HepG2 (cell line): ENCODE results near the gene CISD1. TPM values are rescaled to one million over a fixed set of nuclear protein-coding genes. Genes with fewer than 3 reads are reported as not detected.

Source experiments
- ARNT2 ChIP-seq: sonication (generic); formaldehyde crosslinking; IDR thresholded peaks from 2 replicates; pipeline ENCODE4 v1.8.0; 2022; ENCODE audit warnings: mild to moderate bottlenecking, low read depth, missing genetic modification reagents, moderate library complexity
- CSRNP1 ChIP-seq: sonication (generic); formaldehyde crosslinking; IDR thresholded peaks from 2 replicates; pipeline ENCODE4 v1.8.1; 2023; ENCODE audit warnings: mild to moderate bottlenecking, missing genetic modification reagents
- ELF1 ChIP-seq: sonication (generic); formaldehyde crosslinking; IDR thresholded peaks from 2 replicates; pipeline ENCODE4 v1.4.0; 2020; ENCODE audit warnings: missing genetic modification reagents
- NONO ChIP-seq, 2 experiments: fragments of 450-650 bp in 1 of 2; sonication (generic) in 1 of 2; formaldehyde crosslinking in 1 of 2; IDR thresholded peaks in 1 of 2; conservative IDR thresholded peaks in 1 of 2; 2 replicates each; pipeline versions ENCODE4 v1.6.1 to v1.8.0; 2017 to 2022; ENCODE audit warnings: mild to moderate bottlenecking in 1 of 2, missing genetic modification reagents in 1 of 2, moderate library complexity in 1 of 2
- NR2C2 ChIP-seq: sonication (generic); formaldehyde crosslinking; IDR thresholded peaks from 2 replicates; pipeline ENCODE4 v1.4.0; 2020; ENCODE audit warnings: missing genetic modification reagents, mild to moderate bottlenecking, moderate library complexity, borderline replicate concordance
- POGZ ChIP-seq: sonication (generic); formaldehyde crosslinking; IDR thresholded peaks from 2 replicates; pipeline ENCODE4 v1.4.0; 2020; ENCODE audit warnings: mild to moderate bottlenecking, missing genetic modification reagents
- TFE3 ChIP-seq: IDR thresholded peaks from 2 replicates; pipeline ENCODE4 v1.6.1; 2016
- TSC22D2 ChIP-seq: sonication (generic); formaldehyde crosslinking; IDR thresholded peaks from 2 replicates; pipeline ENCODE4 v1.5.1; 2020; ENCODE audit warnings: missing genetic modification reagents, mild to moderate bottlenecking, borderline replicate concordance
- ZEB1 ChIP-seq: IDR thresholded peaks from 2 replicates; pipeline ENCODE4 v1.6.1; 2012; ENCODE audit warnings: mild to moderate bottlenecking, low read depth, inconsistent platforms; ENCODE audit not compliant: insufficient replicate concordance
- ZNF580 ChIP-seq: IDR thresholded peaks from 2 replicates; pipeline ENCODE4 v1.6.1; 2016; ENCODE audit warnings: low read depth, borderline replicate concordance
- ZNF780A ChIP-seq: sonication (generic); formaldehyde crosslinking; IDR thresholded peaks from 2 replicates; pipeline ENCODE4 v1.8.0; 2022; ENCODE audit warnings: mild to moderate bottlenecking, missing genetic modification reagents, moderate library complexity
- polyA plus RNA-seq, 8 experiments: library from polyadenylated mRNA; depleted of rRNA in 3 of 8; stranded (reverse) in 7 of 8; unstranded in 1 of 8; fragments of >200 nt; fragmentation: Illumina TruSeq in 4 of 8; extraction: Trizol in 4 of 8; gene quantifications; 2 replicates each; pipeline versions ENCODE4 v1.2.1 to v1.2.3, GENCODE V29; 2011 to 2016; ENCODE audit warnings: low read depth in 4 of 8, missing spikeins in 1 of 8, mixed read lengths in 1 of 8; ENCODE audit not compliant: insufficient read depth in 1 of 8
- total RNA-seq, 5 experiments: library from RNA; depleted of rRNA; stranded (reverse); fragments of >200 nt; fragmentation: Illumina TruSeq; extraction: Trizol; gene quantifications; 2 replicates each; pipeline ENCODE4 v1.2.3, GENCODE V29; 2016; ENCODE audit warnings: low read depth in 1 of 5
- TF ChIP-seq, protein P1 (sequence below): sonication (generic); formaldehyde crosslinking; IDR thresholded peaks from 2 replicates; pipeline ENCODE4 v1.4.0; 2020; ENCODE audit warnings: missing genetic modification reagents, borderline replicate concordance
- TF ChIP-seq, protein P2 (sequence below): IDR thresholded peaks from 2 replicates; pipeline ENCODE4 v1.6.1; 2016; ENCODE audit warnings: mild to moderate bottlenecking

Gene CISD1
- total and polyA plus RNA-seq, 2 of the 13 experiments (the other 11 are each of a cell fraction or from before 2014, with no cell fraction given) = 63.4 to 78.9 TPM

DNA sequence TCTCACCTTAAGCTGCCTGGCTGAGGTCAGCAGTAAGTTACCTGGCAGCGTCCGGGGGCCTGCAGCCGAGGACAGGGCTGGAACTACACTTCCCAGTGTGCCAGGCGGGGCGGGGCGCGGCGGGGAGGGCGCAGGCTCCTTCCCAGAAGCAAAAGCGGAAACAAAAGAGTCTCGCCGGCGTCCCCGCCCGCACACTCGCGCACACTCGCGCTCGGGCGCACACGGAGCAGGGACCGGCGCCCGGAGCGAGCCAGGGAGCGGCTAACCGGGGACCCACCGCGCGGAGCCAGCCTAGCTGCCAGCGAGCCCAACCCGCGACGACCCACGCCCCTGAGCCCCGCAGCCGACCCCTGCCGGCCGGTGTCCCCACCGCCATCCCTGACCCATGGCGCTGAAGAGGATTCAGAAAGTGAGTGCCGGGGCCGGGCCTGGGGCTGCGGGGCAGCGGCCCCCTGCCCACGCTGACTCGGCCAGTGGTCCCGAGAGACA is 65.9 kb downstream of the CISD1 start, which contains the start of gene UBE2D1 (continued):
- no peak for TF ChIP-seq NONO (IDR thresholded peaks at IDR 0.05)
- TF ChIP-seq NONO (CRISPR knock-in tag; conservative IDR thresholded peaks at IDR 0.05) = peak; percentile 45; the same call in 1 of the 2 replicates
- TF ChIP-seq ELF1 = peak; percentile 82
- TF ChIP-seq ZNF580 (CRISPR knock-in tag) = 0 out of 2 replicates have a peak, but pooled peaks have one; percentile 24
- peak; percentile 74; the same call in 1 of the 2 replicates for TF ChIP-seq NR2C2 (CRISPR knock-in tag)
- no peak for TF ChIP-seq TFE3
- peak; percentile 75; the same call in 1 of the 2 replicates for TF ChIP-seq ARNT2
- TF ChIP-seq, protein P1, sequence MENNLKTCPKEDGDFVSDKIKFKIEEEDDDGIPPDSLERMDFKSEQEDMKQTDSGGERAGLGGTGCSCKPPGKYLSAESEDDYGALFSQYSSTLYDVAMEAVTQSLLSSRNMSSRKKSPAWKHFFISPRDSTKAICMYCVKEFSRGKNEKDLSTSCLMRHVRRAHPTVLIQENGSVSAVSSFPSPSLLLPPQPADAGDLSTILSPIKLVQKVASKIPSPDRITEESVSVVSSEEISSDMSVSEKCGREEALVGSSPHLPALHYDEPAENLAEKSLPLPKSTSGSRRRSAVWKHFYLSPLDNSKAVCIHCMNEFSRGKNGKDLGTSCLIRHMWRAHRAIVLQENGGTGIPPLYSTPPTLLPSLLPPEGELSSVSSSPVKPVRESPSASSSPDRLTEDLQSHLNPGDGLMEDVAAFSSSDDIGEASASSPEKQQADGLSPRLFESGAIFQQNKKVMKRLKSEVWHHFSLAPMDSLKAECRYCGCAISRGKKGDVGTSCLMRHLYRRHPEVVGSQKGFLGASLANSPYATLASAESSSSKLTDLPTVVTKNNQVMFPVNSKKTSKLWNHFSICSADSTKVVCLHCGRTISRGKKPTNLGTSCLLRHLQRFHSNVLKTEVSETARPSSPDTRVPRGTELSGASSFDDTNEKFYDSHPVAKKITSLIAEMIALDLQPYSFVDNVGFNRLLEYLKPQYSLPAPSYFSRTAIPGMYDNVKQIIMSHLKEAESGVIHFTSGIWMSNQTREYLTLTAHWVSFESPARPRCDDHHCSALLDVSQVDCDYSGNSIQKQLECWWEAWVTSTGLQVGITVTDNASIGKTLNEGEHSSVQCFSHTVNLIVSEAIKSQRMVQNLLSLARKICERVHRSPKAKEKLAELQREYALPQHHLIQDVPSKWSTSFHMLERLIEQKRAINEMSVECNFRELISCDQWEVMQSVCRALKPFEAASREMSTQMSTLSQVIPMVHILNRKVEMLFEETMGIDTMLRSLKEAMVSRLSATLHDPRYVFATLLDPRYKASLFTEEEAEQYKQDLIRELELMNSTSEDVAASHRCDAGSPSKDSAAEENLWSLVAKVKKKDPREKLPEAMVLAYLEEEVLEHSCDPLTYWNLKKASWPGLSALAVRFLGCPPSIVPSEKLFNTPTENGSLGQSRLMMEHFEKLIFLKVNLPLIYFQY (CRISPR knock-in tag) = peak; percentile 39; the same call in 1 of the 2 replicates
- no peak for TF ChIP-seq ZNF780A (CRISPR knock-in tag)
- peak; percentile 45; the same call in 1 of the 2 replicates for TF ChIP-seq TSC22D2 (CRISPR knock-in tag)
- peak; percentile 46 for TF ChIP-seq ZEB1
- peak; percentile 45; the same call in 1 of the 2 replicates for TF ChIP-seq CSRNP1
- TF ChIP-seq POGZ (CRISPR knock-in tag) = peak; percentile 61
- TF ChIP-seq, protein P2, sequence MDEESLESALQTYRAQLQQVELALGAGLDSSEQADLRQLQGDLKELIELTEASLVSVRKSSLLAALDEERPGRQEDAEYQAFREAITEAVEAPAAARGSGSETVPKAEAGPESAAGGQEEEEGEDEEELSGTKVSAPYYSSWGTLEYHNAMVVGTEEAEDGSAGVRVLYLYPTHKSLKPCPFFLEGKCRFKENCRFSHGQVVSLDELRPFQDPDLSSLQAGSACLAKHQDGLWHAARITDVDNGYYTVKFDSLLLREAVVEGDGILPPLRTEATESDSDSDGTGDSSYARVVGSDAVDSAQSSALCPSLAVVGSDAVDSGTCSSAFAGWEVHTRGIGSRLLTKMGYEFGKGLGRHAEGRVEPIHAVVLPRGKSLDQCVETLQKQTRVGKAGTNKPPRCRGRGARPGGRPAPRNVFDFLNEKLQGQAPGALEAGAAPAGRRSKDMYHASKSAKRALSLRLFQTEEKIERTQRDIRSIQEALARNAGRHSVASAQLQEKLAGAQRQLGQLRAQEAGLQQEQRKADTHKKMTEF (CRISPR knock-in tag) = peak; percentile 67; the same call in 1 of the 2 replicates
